Retinal pigment epithelial cell (primary cell): Measurements from ENCODE around the gene SOX18.

ENCODE experiments used
- DNase-seq: peaks from one replicate; pipeline ENCODE4 v3.0.0-alpha.2; 2010; ENCODE audit warnings: low read depth
- H3K4me3 ChIP-seq: 2 replicates; pipeline ENCODE4 v1.5.1; 2011; ENCODE audit warnings: mild to moderate bottlenecking, low read length, control low read depth, moderate library complexity
- CTCF ChIP-seq: conservative IDR thresholded peaks from 2 replicates; pipeline ENCODE4 v1.5.1; 2011; ENCODE audit warnings: low read depth, low read length, control low read depth, inconsistent platforms

Gene SOX18

DNA sequence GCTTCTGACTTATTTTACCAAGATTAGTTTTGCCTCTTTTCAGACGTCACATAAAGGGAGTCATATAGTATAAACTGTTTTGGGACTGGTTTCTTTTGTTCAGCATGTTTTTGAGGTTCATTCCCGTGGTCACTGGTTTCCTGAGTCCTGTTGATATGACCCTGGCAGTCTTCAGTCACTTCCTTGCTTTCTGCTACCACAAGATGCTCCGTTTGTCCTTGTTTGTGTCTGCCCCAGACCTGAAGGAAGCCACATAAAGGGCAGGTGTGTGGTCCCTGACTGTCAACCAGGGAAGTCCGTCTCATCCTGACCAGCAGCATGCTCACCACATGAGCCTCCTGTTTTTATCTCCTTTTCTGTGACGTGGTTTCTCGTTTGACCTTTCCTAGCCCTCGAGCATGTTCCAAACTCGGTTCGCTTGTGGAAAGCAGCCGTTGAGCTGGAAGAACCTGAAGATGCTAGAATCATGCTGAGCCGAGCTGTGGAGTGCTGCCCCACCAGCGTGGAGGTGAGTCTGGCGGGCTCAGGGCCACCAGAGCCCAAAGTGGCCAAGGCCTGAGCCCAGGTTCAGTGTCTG lies 39.5 kb downstream of the SOX18 start:
- DNase-seq: no peak
- TF ChIP-seq CTCF: no peak
- H3K4me3 ChIP-seq: no peak overlapping the region

- DNase-seq: no peak
- no peak for TF ChIP-seq CTCF
- H3K4me3 ChIP-seq: no peak overlapping the region
Measured at GRCh38 chr20:64006902-64007301, 42.5 kb downstream of the SOX18 start.

DNA sequence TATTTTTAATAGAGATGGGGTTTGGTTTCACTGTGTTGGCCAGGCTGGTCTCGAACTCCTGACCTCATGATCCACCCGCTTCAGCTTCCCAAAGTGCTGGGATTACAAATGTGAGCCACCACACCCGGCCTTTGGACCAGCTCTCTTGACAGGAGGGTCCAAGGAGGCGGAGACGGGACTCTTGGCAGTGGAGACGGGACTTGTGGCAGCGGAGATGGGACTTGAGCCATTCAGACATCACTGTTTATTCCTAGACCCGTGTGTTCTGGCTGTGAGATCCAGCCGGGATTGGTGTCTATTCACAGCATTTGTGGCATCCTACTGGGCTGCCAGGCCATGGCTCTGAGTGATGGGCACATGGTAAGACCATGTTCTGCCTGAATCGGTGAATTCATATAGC lies 42.9 kb downstream of the SOX18 start:
- DNase-seq: no peak
- H3K4me3 ChIP-seq: no peak overlapping the region
- TF ChIP-seq CTCF: no peak

DNA sequence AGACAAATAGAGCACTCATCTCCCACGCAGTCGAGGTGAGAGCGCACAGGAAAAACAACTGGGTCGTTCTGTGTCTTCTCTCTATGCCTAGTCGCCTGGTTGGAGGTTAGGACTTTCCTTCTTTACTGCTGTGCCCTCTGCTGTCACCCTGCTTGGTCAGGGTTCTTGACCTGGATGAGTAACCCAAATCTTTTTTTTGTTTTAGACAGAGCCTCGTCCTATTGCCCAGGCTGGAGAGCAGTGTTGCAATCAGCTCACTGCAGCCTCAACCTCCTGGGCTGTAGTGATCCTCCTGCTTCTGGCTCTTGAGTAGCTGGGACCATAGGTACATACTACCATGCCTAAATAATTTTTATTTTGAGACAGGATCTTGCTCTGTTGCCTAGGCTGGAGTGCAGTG lies 44.0 kb downstream of the SOX18 start:
- TF ChIP-seq CTCF: no peak
- DNase-seq: no peak
- H3K4me3 ChIP-seq: no peak overlapping the region

DNA sequence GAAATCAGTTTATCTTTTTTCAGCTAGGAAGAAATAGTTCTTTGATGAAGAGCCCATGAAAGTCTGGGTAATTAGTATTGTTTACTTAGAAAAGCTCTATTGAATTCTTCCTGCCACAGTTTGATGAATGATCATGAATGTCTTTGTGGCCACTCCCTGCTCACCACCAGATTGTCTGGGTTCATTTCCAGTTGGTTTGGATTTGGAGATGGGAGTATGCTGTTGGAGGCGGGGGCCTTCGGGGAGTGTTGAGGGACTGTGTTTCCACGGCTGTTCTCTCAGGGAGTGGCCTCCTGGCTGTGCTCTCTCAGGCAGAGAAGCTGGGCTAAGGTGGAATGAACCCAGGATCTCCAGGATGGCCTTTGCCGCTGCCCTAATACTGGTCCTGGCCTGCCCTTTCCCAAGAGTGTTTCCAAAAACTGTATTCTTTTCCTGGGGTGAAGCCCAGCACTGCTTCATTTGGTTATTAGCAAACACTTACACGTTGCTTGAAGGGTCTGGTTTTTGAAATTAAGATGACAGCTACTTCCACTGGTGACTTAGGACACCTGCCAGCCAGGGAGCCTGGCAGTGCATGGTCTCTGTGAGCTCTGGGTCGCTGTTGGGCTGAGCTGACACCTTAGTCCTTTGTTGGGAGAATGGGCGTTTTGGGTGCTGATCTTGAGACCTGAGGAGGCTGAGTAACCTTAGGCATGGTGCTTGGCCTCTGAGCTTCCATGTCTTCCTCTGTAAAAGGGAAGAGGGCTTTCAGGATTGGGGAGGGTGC lies 45.3 kb downstream of the SOX18 start:
- no peak overlapping the region for H3K4me3 ChIP-seq
- DNase-seq: no peak
- TF ChIP-seq CTCF: no peak

DNA sequence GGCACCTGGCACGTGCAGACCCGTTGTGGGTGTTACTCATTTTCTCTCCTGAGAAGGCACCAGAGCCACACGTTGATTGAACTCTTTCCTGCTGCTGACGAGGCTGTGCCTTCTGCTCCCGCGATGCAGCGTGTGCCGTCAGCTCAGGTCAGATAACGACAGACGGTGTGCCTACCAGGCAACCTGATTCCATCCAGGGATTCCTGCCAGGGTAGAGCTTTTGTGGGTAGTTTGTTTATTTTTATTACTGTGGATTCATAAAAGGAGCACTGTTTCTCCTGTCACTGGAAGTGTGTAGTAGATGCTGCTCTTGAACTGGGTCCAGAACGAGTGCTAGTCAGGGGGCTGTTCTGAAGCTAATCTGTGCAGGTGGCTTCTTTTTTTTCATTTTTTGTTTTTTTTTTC lies 47.8 kb downstream of the SOX18 start:
- DNase-seq: no peak
- H3K4me3 ChIP-seq: no peak overlapping the region
- no peak for TF ChIP-seq CTCF

DNA sequence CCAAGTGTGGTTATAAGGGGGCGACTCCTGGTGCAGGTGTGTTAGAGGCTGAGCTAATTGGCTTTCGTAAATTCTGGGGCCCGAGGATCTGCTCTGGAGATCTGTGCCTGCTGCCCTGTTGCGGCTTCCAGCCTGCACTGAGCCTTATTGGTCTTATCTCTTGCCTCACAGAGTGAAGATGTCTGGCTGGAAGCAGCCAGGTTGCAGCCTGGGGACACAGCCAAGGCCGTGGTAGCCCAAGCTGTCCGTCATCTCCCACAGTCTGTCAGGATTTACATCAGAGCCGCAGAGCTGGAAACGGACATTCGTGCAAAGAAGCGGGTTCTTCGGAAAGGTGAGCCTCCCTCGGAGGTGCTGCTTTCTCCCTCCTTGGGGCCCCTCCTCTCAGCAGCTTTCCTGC lies 48.5 kb downstream of the SOX18 start:
- H3K4me3 ChIP-seq: no peak overlapping the region
- no peak for TF ChIP-seq CTCF
- no peak for DNase-seq
